Ishikawa (cell line): ENCODE measurements around the gene RPS3A.

Experiments used
- CEBPB ChIP-seq: IDR thresholded peaks from 2 replicates; pipeline ENCODE4 v1.6.1; 2012
- CREB1 ChIP-seq: IDR thresholded peaks from 2 replicates; pipeline ENCODE4 v1.6.1; 2012; ENCODE audit warnings: low read depth
- EGR1 ChIP-seq: IDR thresholded peaks from 2 replicates; pipeline ENCODE4 v1.6.1; 2012
- EP300 ChIP-seq: IDR thresholded peaks from 2 replicates; pipeline ENCODE4 v1.6.1; 2012; ENCODE audit warnings: borderline replicate concordance
- FOXM1 ChIP-seq: IDR thresholded peaks from 2 replicates; pipeline ENCODE4 v1.6.1; 2012; ENCODE audit warnings: low read depth, borderline replicate concordance
- NFIC ChIP-seq: IDR thresholded peaks from 2 replicates; pipeline ENCODE4 v1.6.1; 2012
- RAD21 ChIP-seq: IDR thresholded peaks from 2 replicates; pipeline ENCODE4 v1.6.1; 2012; ENCODE audit warnings: low read depth
- TAF1 ChIP-seq: IDR thresholded peaks from 2 replicates; pipeline ENCODE4 v1.6.1; 2012; ENCODE audit warnings: low read depth, mild to moderate bottlenecking
- TCF12 ChIP-seq: IDR thresholded peaks from 2 replicates; pipeline ENCODE4 v1.6.1; 2012; ENCODE audit warnings: low read depth
- TEAD4 ChIP-seq: IDR thresholded peaks from 2 replicates; pipeline ENCODE4 v1.6.1; 2012
- YY1 ChIP-seq: IDR thresholded peaks from 2 replicates; pipeline ENCODE4 v1.6.1; 2012; ENCODE audit warnings: low read depth
- ZBTB7A ChIP-seq: IDR thresholded peaks from 2 replicates; pipeline ENCODE4 v1.6.1; 2012; ENCODE audit warnings: low read depth
- TF ChIP-seq, protein P1 (sequence below): IDR thresholded peaks from 2 replicates; pipeline ENCODE4 v1.6.1; 2012; ENCODE audit warnings: low read depth, mild to moderate bottlenecking
- TF ChIP-seq, protein P2 (sequence below): IDR thresholded peaks from 2 replicates; pipeline ENCODE4 v1.6.1; 2012
- TF ChIP-seq, protein P3 (sequence below): IDR thresholded peaks from 2 replicates; pipeline ENCODE4 v1.6.1; 2012

RPS3A gene

DNA sequence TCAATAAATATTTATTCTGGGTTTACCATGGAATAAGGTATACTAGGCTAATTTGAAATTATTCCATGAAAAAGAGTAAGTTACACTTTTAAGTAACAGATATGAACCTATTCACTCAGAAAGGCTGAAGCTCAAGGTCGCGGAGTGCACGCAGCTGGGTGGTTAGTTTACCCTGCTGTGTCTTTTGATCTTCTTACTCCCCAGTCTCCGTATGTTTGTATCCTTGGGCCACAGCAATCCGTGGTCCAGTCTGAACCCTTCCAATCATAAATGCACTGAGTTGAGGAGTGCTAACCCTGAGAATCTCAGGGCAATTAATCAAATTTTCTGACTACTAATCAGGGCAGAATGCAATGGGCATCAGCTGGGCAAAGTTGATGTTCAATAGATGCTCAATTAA, 33.9 kb downstream of the RPS3A start:
- TF ChIP-seq CEBPB = no peak
- TF ChIP-seq EP300 = no peak

DNA sequence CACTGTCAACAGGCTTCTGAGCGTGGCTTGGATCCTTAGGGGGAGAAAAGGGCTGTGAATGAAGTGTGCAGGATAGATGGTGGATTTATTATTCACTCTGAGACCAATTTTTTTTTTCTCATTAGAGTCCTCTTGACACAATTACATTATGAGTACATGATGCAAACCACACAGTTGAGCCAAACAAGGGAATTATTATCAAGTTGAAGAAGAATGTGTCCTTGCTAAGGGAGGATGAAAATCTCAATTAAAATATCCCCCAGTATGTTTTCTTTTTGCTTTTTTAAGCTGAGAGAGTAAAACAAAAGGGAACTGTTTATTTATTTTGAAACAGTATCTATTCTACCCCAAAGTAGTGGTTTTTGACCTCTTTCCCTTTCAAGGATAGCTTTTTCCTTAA, 40.4 kb downstream of the RPS3A start:
- TF ChIP-seq, protein P1, sequence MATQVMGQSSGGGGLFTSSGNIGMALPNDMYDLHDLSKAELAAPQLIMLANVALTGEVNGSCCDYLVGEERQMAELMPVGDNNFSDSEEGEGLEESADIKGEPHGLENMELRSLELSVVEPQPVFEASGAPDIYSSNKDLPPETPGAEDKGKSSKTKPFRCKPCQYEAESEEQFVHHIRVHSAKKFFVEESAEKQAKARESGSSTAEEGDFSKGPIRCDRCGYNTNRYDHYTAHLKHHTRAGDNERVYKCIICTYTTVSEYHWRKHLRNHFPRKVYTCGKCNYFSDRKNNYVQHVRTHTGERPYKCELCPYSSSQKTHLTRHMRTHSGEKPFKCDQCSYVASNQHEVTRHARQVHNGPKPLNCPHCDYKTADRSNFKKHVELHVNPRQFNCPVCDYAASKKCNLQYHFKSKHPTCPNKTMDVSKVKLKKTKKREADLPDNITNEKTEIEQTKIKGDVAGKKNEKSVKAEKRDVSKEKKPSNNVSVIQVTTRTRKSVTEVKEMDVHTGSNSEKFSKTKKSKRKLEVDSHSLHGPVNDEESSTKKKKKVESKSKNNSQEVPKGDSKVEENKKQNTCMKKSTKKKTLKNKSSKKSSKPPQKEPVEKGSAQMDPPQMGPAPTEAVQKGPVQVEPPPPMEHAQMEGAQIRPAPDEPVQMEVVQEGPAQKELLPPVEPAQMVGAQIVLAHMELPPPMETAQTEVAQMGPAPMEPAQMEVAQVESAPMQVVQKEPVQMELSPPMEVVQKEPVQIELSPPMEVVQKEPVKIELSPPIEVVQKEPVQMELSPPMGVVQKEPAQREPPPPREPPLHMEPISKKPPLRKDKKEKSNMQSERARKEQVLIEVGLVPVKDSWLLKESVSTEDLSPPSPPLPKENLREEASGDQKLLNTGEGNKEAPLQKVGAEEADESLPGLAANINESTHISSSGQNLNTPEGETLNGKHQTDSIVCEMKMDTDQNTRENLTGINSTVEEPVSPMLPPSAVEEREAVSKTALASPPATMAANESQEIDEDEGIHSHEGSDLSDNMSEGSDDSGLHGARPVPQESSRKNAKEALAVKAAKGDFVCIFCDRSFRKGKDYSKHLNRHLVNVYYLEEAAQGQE = no peak
- TF ChIP-seq CREB1 (no peak), NFIC (no peak), TAF1 (no peak), CEBPB (no peak), TCF12 (no peak), EGR1 (no peak), TEAD4 (no peak), YY1 (no peak), FOXM1 (no peak)
- TF ChIP-seq, protein P2, sequence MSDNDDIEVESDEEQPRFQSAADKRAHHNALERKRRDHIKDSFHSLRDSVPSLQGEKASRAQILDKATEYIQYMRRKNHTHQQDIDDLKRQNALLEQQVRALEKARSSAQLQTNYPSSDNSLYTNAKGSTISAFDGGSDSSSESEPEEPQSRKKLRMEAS = no peak

DNA sequence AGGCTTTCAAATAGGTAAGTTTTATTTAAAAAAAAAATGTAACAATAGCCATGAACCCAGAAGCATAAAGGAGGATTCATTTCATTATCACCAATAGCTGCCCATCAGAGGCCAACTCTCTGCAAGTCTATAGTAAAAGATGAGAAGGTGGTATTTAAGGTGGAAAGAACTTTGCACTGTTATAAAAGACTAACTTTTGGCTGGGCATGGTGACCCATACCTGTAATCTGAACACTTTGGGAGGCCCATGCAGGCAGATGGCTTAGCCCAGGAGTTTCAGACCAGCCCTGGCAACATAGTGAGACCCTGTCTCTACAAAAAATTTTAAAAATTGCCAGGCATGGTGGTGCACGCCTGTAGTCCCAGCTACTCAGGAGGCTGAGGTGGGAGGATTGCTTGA, 43.3 kb downstream of the RPS3A start:
- TF ChIP-seq, protein P2 = no peak
- TF ChIP-seq CEBPB (no peak), EP300 (no peak), YY1 (no peak), EGR1 (no peak)

DNA sequence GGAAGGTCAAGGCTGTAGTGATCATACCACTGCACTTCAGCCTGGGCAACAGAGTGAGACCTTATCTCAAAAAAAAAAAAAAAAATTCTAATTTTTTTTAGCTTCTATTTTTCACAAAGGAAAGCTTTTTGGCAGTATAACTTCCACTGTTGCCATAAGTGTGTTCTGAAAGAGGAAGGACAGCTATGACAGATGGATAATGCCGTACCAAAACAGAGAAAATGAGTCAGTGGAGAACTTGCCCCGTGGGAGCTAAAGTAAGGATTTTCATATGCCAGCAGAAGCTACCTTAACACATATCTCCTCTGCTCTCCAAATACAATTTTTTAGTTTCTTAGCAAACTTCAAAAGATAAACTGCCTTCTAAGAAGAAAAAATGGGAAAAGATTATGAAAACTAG, 43.7 kb downstream of the RPS3A start:
- TF ChIP-seq RAD21 (no peak), CEBPB (no peak), CREB1 (no peak), EP300 (no peak), ZBTB7A (no peak), NFIC (no peak), YY1 (no peak), TAF1 (no peak)
- TF ChIP-seq, protein P3, sequence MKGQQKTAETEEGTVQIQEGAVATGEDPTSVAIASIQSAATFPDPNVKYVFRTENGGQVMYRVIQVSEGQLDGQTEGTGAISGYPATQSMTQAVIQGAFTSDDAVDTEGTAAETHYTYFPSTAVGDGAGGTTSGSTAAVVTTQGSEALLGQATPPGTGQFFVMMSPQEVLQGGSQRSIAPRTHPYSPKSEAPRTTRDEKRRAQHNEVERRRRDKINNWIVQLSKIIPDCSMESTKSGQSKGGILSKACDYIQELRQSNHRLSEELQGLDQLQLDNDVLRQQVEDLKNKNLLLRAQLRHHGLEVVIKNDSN = no peak
- TF ChIP-seq, protein P2 = no peak

DNA sequence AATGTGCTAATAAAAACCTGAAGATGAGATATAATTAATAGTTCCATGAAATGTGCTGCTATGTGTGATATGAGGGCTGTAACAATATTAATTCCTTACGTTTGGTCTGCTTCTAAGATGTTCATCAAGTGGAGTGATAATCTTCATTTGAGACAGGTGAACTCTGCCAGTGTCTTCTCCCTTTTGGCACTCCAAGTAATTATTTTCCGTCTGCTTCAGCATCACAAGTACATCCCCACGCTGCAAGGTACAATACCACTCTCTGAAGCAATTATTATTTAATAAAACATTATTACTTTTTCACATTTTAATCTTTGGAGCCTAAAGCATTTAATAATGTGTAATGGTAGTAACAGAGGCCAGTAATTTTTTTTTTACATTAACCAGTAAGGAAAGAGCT, 44.4 kb downstream of the RPS3A start:
- TF ChIP-seq FOXM1 (no peak), TEAD4 (no peak), YY1 (no peak), NFIC (no peak), EGR1 (no peak), ZBTB7A (no peak), TAF1 (no peak), TCF12 (no peak), RAD21 (no peak), CREB1 (no peak), EP300 (no peak), CEBPB (no peak)
- TF ChIP-seq, protein P2 = no peak
- TF ChIP-seq, protein P3 = no peak
- TF ChIP-seq, protein P1 = no peak

DNA sequence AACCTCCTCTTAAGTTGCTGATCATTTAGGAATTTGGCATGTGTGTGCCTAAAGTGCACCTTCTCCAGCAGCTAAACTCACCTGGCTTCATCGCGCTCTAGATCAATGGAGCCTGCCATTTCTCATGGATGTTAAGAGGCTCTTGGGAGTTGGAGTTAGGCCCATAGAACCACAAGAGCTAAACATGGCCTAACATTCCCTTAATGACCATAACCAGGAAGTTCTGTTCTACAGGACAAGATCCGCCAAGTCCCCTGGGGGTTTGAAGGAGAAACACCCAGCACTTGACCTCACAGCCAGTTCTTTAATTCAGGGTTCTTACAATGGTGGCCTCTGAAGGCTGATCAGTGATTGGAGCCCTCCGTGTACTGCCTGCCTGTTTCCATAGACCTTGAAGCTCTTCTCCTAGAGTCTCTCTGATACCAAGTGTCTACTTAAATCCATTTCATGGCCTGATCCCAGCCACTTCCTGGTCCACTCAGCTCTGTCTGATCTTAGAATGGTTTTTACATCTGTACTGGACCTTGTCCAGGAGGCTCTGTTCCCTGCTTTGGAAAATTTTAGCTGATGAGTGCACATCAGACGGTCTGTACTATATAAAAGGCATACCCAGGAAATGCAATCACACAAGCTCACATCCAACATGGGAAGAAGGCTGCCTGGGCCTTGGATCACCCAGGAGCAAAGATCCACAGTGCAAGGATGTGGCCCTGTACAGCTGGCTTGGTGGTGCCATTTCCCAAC, 45.1 kb downstream of the RPS3A start:
- TF ChIP-seq TCF12 (no peak), YY1 (no peak), CEBPB (no peak), NFIC (no peak), TAF1 (no peak), ZBTB7A (no peak), EP300 (no peak), EGR1 (no peak), CREB1 (no peak), FOXM1 (no peak), RAD21 (no peak), TEAD4 (no peak)
- TF ChIP-seq, protein P2 = no peak
- TF ChIP-seq, protein P3 = no peak
- TF ChIP-seq, protein P1 = no peak
